ENCODE data around the gene GRIN3B.

Gene GRIN3B

GRCh38 chr19:1055886-1056620, 55.8 kb downstream of the GRIN3B start:
- no peak for DNase-seq (ENCODE audit: low read depth in 1 of 2, low spot score in 1 of 2)

GRCh38 chr19:1057176-1057855, 57.1 kb downstream of the GRIN3B start:
- no peak for DNase-seq (ENCODE audit: low read depth in 1 of 2, low spot score in 1 of 2)

- DNase-seq (ENCODE audit: low read depth in 1 of 2, low spot score in 1 of 2), result no peak
Observed at GRCh38 chr19:1058112-1058511, 57.9 kb downstream of the GRIN3B start.

Data from stimulated activated CD4-positive, alpha-beta T cell treated with anti-CD3 and anti-CD28 coated beads, Interleukin-15, amount 100 ng/mL, for 1 hour (primary cell).